Subcutaneous adipose tissue (tissue), 4 donors: ENCODE measurements around the gene KRT86. TPM values are rescaled to one million over a fixed set of nuclear protein-coding genes. Genes with fewer than 3 reads are reported as not detected.

Experiments used
- CTCF ChIP-seq: fragments of 450-650 bp; IDR thresholded peaks from one replicate; pipeline ENCODE4 v1.5.1; 2016; ENCODE audit warnings: low read depth, mild to moderate bottlenecking, control low read depth, antibody characterized with exemption, moderate library complexity
- total RNA-seq, 4 donors: library from RNA; depleted of rRNA; stranded (reverse); fragments of >200 nt; gene quantifications; one replicate each; pipeline ENCODE4 v1.1.0, GENCODE V29; 2016

KRT86 gene
- total RNA-seq, 4 donors from 2014 or later: 0.34 TPM; not detected in 3

- TF ChIP-seq CTCF: no peak
Measured at GRCh38 chr12:52245962-52246569, 28.4 kb upstream of the KRT86 start.

GRCh38 chr12:52246720-52247621 is 27.5 kb upstream of the KRT86 start:
- TF ChIP-seq CTCF: no peak

- TF ChIP-seq CTCF: no peak
Measured at GRCh38 chr12:52247622-52248540, 26.6 kb upstream of the KRT86 start.

GRCh38 chr12:52248541-52249461 is 25.6 kb upstream of the KRT86 start:
- no peak for TF ChIP-seq CTCF

- TF ChIP-seq CTCF: no peak
Measured at GRCh38 chr12:52249511-52250047, 24.9 kb upstream of the KRT86 start.

- TF ChIP-seq CTCF: no peak
Measured at GRCh38 chr12:52250048-52250990, 24.1 kb upstream of the KRT86 start.
